ENCODE data around the gene FREM1. TPM values are rescaled to one million over a fixed set of nuclear protein-coding genes. Genes with fewer than 3 reads are reported as not detected.

Gene FREM1
- total and polyA plus RNA-seq, 2 of the 13 experiments (the other 11 are each of a cell fraction or from before 2014, with no cell fraction given) = 64.3 to 202 TPM

GRCh38 chr9:14909961-14910805 lies at the start of gene FREM1 (continued):
- TF ChIP-seq ZFP36L2 (CRISPR knock-in tag; IDR thresholded peaks at IDR 0.05) (no peak), UBTF (CRISPR knock-in tag; IDR thresholded peaks at IDR 0.05) (peak; percentile 33; the same call in 1 of the 2 replicates), FOXJ3 (CRISPR knock-in tag; IDR thresholded peaks at IDR 0.05; ENCODE audit: borderline replicate concordance) (0 out of 2 replicates have a peak, but pooled peaks have one; percentile 46), ZNF670 (CRISPR knock-in tag; IDR thresholded peaks at IDR 0.05; ENCODE audit: borderline replicate concordance) (no peak), ZNF839 (CRISPR knock-in tag; IDR thresholded peaks at IDR 0.05; ENCODE audit: borderline replicate concordance) (peak; percentile 37; the same call in 1 of the 2 replicates), DDIT3 (CRISPR knock-in tag; IDR thresholded peaks at IDR 0.05) (no peak), ZNF543 (CRISPR knock-in tag; IDR thresholded peaks at IDR 0.05) (0 out of 2 replicates have a peak, but pooled peaks have one; percentile 45), ETV6 (CRISPR knock-in tag; conservative IDR thresholded peaks at IDR 0.05) (no peak), ZNF225 (CRISPR knock-in tag; IDR thresholded peaks at IDR 0.05) (0 out of 2 replicates have a peak, but pooled peaks have one; percentile 41), STAG1 (CRISPR knock-in tag; IDR thresholded peaks at IDR 0.05) (peak; percentile 26; the same call in 1 of the 2 replicates), NRL (CRISPR knock-in tag; IDR thresholded peaks at IDR 0.05; ENCODE audit: borderline replicate concordance) (peak; percentile 79), SOX5 (CRISPR knock-in tag; IDR thresholded peaks at IDR 0.05; ENCODE audit: borderline replicate concordance) (peak; percentile 42; the same call in 1 of the 2 replicates), ZNF280B (CRISPR knock-in tag; IDR thresholded peaks at IDR 0.05; ENCODE audit: borderline replicate concordance) (peak; percentile 41; the same call in 1 of the 2 replicates)
- TF ChIP-seq, protein P1, sequence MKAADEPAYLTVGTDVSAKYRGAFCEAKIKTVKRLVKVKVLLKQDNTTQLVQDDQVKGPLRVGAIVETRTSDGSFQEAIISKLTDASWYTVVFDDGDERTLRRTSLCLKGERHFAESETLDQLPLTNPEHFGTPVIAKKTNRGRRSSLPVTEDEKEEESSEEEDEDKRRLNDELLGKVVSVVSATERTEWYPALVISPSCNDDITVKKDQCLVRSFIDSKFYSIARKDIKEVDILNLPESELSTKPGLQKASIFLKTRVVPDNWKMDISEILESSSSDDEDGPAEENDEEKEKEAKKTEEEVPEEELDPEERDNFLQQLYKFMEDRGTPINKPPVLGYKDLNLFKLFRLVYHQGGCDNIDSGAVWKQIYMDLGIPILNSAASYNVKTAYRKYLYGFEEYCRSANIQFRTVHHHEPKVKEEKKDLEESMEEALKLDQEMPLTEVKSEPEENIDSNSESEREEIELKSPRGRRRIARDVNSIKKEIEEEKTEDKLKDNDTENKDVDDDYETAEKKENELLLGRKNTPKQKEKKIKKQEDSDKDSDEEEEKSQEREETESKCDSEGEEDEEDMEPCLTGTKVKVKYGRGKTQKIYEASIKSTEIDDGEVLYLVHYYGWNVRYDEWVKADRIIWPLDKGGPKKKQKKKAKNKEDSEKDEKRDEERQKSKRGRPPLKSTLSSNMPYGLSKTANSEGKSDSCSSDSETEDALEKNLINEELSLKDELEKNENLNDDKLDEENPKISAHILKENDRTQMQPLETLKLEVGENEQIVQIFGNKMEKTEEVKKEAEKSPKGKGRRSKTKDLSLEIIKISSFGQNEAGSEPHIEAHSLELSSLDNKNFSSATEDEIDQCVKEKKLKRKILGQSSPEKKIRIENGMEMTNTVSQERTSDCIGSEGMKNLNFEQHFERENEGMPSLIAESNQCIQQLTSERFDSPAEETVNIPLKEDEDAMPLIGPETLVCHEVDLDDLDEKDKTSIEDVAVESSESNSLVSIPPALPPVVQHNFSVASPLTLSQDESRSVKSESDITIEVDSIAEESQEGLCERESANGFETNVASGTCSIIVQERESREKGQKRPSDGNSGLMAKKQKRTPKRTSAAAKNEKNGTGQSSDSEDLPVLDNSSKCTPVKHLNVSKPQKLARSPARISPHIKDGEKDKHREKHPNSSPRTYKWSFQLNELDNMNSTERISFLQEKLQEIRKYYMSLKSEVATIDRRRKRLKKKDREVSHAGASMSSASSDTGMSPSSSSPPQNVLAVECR (CRISPR knock-in tag; IDR thresholded peaks at IDR 0.05; ENCODE audit: borderline replicate concordance) = peak; percentile 58; the same call in 1 of the 2 replicates
- TF ChIP-seq, protein P2, sequence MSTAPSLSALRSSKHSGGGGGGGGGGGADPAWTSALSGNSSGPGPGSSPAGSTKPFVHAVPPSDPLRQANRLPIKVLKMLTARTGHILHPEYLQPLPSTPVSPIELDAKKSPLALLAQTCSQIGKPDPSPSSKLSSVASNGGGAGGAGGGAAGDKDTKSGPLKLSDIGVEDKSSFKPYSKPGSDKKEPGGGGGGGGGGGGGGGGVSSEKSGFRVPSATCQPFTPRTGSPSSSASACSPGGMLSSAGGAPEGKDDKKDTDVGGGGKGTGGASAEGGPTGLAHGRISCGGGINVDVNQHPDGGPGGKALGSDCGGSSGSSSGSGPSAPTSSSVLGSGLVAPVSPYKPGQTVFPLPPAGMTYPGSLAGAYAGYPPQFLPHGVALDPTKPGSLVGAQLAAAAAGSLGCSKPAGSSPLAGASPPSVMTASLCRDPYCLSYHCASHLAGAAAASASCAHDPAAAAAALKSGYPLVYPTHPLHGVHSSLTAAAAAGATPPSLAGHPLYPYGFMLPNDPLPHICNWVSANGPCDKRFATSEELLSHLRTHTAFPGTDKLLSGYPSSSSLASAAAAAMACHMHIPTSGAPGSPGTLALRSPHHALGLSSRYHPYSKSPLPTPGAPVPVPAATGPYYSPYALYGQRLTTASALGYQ (CRISPR knock-in tag; IDR thresholded peaks at IDR 0.05) = 0 out of 2 replicates have a peak, but pooled peaks have one; percentile 48
